G401 (cell line): ENCODE data around the gene CORO6. TPM values are rescaled to one million over a fixed set of nuclear protein-coding genes. Genes with fewer than 3 reads are reported as not detected.

Source experiments
- DNase-seq: peaks from one replicate; pipeline ENCODE4 v3.0.0-alpha.2; 2015; ENCODE audit warnings: low spot score
- in situ Hi-C: cut with HindIII; loops from 2 replicates; pipeline ENCODE4 v1.10.0; 2016; ENCODE audit warnings: low sequenced_read_pairs, mixed read lengths
- total RNA-seq: library from RNA; depleted of rRNA; stranded (reverse); fragments of >200 nt; shearing (Covaris generic); gene quantifications from 2 replicates; pipeline ENCODE4 v1.2.3, GENCODE V29; 2014

CORO6 gene
- total RNA-seq, 1 experiment from 2014 or later: 9.7 TPM

DNA sequence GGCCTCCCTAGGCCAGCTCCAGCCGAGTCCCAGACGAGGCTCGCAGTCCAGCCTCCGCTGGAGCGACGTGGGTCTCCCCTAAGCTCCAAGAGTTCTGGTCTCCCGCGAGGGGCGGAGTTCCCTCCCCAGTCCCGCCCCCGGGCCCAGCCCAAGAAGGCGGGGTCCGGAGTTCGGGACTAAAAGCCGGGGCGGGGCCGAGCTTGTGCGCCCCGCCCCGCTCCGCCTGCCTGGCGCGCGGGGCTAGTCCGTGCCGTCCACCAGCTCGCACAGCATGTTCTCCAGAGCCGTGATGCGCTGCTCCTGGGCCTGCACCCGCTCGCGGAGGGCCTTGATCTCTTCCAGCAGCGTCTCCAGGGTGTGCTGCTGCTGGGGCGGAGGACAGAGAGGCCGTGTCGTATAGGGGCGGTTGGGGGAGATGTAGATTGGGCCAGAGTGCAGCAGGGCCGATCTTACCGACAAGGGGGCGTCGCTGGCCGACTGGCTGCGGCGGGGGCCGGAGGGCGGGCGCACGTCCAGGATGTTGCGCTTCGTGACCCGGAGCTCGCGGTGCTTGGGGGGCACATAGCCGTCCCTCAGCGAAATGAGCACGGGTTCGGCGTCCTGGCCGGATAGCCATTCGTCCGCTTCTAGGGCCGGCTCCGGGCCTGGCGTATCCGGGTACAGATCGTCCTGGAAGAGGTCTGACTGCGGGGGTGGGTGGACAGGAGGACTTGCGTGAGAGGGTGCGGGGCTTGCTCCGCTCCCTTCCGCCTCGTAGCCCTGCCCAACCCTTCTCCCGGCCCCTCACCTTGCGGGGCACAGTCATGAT is 7.0 kb downstream of the CORO6 start:
- DNase-seq: peak; percentile 80
- in situ Hi-C loops: no loop called here

DNA sequence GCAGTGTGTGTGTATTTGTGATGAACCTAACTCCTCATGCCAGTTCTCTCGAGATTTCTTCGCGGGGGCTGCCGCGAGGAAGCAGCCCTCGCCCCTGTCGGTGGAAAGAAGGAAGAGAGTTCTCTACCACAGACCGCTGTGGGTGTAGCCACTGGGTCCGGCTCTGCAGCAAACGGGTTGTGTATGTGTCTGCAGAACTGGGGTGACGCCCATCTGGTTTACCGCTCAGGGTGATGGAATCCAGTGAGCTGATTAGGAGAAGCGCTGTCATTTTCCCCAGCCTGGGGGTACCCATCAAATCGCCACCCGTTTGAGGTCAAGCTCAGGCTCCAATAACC is 7.7 kb downstream of the CORO6 start:
- in situ Hi-C loops: no loop called here
- DNase-seq: no peak

DNA sequence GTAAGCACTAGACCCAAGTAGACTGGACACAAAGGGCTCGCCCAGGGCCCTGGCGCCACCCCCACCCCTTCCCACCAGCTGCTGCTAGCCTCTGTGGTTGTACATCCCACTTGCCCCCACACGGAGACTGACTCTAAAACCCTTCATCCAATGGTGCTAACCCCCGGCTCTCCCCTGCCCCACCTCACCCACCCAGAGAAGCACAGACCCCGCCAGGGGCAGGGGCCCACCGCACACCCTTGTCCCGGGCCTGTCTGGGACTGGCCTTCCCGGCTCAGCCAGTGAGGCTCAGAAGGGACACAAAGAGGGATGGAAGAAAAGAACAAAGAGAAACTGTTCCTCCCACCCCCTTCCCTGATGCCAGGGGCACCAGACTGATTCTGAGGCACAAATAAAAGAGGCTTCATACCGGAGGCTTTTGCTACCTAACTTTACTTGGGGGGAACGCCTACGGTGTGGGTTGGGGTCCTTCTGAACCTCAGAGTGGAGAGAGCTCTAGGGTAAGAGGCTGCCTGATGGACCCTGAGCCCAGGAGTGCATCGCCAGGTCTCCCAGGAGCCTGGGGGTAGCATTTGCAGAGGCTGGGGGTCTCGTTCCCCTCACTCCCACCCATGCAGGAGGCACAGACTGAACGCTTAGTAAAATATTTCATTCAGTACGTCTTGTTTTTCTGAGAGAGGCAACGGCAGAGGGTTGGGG is 8.2 kb downstream of the CORO6 start:
- no peak for DNase-seq
- in situ Hi-C loops: no loop called here

DNA sequence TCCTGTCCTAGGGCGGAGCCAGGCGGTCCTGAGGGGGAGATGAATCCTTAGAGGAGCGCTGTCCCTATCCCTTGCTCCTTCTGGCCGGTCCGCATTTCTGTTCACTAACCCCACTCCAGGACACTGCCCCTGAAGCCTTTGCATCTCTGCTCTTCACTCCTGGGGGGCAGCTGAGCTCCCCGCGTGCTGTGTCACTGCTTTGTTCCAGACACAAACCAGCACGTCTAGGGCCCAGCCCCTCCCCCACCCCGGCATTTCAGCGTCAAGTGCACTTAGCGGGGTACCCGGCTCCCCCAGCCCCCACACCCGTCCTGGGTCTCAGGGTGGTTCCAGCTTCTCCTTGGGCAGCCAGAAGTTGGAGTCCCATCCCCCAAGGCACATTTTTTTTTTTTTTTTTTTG is 8.9 kb downstream of the CORO6 start:
- DNase-seq: no peak
- in situ Hi-C loops: no loop called here

DNA sequence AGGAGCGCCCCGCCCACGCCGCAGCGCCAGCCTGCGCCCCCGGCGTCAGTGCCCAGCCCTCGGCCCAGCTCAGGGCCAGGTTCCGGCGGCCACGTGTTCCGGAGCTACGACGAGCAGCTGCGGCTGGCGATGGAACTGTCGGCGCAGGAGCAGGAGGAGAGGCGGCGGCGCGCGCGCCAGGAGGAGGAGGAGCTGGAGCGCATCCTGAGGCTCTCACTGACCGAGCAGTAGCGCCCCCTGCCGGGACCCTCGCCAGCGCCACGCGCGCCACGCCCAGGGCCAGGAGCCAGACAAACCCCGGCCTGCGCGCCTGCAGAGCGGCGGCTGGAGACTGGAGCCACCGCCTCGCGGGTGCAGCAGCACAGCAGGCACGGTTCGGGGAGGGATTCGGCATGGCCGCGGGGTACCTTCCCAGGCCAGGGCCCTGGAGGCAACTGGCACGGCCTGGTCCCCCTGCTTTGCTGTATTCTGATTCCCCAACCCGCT is 9.3 kb downstream of the CORO6 start:
- DNase-seq: peak; percentile 77
- in situ Hi-C loops: no loop called here

DNA sequence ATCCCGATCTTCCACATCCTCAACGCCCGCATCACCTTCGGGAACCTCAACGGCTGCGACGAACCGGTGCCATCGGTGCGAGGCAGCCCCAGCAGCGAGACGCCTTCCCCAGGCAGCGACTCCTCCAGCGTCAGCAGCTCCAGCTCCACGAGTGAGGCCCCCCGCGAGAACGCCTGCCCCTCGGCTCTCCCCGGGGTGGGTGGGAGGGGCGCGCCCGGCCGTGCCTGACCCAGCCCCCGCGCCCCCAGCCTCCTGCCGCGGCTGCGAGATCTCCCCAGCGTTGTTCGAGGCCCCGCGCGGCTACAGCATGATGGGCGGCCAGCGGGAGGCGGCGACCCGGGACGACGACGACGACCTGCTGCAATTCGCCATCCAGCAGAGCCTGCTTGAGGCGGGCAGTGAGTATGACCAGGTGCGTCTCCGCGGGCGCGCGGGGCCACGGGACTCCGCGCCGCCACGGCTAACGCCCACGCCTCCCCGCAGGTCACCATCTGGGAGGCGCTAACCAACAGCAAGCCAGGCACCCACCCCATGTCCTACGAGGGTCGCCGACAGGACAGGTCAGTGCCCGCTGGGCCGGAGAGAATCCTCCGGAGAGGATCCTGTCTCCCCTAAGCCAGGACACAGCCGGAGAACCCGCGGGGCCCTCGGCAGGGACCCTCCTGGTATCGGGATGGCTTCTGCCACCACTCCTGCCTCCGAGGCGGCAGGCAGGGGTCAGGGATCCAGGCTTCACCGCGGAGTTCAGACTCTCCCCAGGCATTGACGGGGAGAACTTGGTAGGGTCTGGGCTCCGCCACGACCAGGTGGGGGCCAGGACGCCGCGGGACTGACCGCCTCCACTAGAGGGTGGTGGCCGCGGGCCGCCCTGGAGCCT is 10.1 kb downstream of the CORO6 start:
- in situ Hi-C loops: no loop called here

DNA sequence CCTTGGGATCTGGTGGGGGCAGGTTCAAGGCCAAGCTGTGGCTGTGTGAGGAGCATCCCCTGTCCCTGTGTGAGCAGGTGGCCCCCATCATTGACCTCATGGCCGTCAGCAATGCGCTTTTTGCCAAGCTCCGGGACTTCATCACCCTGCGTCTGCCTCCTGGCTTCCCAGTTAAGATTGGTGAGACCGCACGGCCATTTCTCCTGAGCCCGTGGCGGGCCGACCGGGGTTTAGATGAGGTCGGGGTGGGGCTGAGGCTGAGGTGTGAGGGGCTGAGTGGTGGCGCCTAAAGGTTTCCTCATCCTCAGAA is 10.7 kb downstream of the CORO6 start:
- no peak for DNase-seq
- in situ Hi-C loops: no loop called here

More for the DNA sequence above, 10.1 kb downstream of the CORO6 start:
- DNase-seq: no peak

DNA sequence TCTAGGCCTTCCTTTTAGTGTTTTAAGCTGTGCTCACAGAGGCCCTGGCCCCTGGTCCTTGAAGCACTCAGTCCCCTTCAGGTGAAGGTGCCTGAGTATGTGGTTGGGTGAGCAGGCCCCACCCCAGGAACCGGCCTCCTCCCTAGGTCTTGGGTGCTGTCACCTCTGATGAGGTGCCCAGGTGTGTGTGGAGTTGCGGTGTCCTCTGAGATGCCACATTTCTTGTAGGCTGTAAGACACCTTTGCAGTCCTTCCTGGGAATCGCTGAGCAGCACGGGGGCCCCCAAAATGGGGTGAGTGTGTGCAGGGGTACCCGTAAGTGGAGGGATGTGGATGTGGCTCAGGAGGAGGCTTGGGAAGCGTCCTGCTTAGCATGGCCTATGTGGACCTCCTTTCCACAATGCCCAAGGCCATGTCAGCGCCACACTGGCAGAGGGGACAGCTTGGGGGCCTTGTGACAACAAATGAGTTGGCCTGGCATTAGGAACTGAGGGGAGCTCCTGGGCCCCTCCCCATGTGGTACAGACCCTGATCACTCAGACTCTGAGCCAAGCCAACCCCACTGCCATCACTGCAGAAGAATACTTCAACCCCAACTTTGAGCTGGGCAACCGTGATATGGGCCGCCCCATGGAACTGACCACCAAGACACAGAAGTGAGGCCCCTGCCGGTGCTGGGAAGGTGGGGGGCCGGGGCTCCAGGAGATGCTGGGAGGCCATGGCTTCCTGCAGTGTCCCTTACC is 11.2 kb downstream of the CORO6 start:
- in situ Hi-C loops: no loop called here
- DNase-seq: no peak

DNA sequence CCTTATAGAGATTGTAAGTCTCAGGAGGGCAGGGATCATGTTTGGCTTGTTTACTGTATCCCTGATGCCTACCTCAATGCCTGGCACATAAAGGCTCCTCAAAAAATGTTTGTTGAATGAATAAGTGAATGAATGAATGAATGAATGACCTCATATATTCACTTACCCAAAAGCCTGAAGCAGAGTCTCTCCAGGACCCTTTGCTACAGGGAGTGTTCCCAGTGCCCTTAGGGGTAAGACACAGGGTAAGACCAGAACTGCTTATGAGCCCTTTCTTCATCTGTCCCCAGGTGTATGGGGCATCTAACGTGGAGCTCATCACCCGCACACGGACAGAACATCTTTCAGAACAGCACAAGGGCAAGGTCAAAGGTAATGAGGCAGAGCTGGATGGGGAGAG is 12.3 kb downstream of the CORO6 start:
- DNase-seq: no peak
- in situ Hi-C loops: no loop called here

DNA sequence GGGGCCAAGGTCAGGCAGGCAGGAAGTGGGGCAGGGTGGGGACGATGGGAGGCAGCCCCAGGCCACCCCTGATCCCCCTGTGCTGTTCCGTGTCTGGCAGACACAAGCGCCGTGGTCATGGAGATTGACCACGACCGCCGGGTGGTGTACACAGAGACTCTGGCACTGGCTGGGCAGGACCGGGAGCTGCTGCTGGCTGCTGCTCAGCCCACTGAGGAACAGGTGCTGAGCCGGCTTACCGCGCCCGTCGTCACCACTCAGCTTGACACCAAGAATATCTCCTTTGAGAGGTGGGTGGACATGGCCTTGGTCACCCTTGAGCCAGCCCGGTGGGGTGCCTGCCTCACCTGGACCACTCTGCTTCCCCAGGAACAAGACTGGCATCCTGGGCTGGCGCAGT is 13.7 kb downstream of the CORO6 start:
- DNase-seq: no peak
- in situ Hi-C loops: no loop called here

DNA sequence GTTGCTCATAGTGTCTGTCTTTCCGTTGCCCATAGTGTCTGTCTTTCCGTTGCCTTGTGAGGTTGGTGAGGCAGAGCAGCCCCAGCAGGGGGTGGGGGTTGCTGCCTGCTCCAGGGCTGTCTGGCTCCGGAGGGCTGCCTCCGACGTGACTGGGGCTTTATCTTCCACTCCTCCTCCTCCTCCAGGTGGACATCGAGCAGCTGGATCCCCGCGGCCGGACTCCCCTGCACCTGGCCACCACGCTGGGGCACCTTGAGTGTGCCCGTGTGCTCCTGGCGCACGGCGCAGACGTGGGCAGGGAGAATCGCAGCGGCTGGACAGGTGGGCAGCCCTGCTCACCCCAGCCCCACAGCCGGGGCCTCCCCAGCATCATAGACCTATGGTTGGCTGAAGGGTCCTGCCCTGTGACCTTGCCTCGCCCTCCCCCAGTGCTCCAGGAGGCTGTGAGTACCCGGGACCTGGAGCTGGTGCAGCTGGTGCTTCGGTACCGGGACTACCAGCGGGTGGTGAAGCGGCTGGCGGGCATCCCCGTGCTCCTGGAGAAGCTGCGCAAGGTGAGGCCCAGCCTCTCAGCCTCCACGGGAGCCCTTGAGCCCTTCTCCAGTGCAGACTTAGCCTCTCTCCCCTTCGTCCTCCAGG is 15.0 kb downstream of the CORO6 start:
- DNase-seq: no peak
- in situ Hi-C loops: no loop called here

DNA sequence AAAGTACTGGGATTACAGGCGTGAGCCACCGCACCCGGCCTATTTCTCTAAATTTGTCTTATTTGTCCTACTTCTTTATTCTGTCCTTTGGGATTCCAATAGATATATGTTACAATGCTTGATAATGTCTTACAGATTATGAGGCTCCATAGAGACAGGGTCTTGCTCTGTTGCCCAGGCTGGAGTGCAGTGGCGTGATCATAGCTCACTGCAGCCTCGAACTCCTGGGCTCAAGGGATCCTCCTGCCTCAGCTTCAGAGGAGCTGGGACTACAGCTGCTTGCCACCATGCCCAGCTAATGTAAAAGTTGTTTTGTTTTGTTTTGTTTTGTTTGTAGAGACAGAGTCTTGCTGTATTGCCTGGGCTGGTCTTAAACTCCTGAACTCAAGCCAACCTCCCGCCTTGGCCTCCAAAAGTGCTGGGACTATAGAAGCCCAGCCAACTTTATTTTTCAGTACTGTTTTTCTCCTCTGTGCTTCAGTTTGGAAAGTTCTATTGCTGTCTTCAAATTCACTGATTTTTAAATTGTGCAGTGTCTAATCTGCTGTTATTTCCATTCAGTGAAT is 19.5 kb downstream of the CORO6 start:
- no peak for DNase-seq
- in situ Hi-C loops: no loop called here

DNA sequence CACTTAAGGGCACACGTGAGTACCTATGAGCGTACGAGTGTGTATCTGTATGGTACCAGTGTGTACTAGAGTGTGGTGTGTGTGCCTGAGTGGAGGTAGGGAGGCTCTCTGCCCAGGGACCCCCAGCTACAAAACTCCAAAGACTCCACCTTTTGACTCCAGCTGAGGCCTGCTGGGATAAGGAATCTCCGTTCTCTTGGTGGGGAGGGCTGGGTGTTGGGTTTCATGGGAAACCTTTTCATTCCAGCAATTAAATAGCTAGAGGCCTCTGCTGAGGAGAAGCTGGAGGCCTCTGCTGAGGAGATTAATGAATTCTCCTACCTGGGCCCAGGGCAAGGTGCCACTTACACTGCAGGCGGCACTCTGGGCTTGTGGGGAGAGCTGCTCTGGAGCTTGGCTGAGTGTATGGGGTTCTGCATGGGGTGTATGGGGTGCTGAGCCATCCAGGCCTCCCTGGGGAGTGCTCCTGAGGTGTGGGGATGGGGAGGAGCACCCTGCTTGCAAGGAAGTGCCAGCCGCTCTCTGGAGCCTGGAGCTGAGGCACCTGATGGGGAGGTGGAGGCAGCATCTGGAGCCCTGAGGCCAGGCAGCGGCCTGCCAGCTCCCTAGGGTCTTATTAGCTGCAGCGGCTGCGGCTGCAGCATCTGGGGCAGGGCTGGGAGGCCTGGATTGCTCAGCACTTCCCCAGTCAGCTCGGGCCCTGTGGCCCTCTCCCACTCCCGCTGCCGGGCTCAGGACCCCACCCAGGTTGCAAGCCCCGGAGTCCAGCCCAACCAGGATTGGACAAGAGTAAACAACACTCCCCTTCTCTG is 25.1 kb downstream of the CORO6 start:
- in situ Hi-C loops: no loop called here
- DNase-seq: no peak

DNA sequence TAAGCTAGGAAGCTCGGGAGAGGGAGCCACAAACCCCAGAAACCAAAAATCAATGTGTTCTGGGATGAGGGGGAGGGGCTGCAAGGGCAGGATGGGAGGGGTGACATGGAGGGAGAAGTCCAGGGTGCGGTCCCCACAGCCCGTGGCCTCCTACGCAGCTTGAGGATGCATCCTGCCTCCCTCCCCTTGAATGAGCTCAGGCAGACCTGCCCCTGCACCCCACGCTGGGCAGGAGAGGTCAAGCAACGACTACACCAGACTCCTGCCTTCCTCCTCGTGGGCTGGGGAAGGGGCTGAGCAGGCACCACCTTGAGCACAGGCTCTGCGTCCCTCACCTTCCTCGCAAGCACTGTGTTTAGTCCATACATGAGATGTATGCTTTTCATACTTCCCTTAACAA is 25.9 kb downstream of the CORO6 start:
- no peak for DNase-seq
- in situ Hi-C loops: no loop called here

DNA sequence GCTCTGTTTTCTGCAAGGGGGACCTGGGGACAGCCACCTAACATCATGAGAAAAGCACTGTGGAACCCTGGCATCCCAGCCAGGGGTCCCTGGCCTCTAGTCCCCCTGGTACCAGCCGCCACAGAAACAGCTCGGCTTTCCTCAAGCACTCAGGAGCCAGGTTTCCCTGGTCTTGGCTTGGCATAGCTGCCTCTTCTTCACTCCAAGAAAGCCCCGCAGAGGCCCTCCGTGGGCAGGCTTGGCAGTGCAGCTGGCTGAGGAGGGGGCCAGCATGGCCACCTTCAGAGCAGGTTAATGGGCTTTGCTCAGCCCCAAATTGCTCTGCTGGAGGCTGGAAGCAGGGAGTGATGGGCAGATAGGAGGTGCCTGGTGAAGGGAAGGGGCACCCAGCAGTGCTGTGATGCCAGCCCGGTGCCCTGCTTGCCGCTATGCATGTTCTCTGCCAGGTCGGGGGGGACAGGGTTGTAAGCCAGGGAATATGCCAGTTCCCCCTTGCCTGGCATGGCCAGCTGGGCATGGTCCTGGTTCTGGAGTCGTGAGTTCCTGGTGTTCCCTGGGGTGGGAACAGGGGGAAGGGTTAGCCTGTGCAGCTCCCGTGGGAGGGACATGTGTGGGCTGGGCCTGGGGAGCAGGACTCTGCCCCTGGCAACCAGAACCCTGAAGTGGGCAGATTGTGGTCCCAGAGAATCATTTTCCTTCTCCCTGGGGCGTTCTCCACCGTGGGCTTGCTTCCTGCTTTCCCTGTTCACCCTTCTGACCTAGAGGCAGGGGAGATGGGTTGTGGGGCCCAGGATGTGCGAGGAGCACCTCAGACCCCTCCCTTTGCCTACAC is 26.6 kb downstream of the CORO6 start:
- in situ Hi-C loops: no loop called here
- DNase-seq: no peak

DNA sequence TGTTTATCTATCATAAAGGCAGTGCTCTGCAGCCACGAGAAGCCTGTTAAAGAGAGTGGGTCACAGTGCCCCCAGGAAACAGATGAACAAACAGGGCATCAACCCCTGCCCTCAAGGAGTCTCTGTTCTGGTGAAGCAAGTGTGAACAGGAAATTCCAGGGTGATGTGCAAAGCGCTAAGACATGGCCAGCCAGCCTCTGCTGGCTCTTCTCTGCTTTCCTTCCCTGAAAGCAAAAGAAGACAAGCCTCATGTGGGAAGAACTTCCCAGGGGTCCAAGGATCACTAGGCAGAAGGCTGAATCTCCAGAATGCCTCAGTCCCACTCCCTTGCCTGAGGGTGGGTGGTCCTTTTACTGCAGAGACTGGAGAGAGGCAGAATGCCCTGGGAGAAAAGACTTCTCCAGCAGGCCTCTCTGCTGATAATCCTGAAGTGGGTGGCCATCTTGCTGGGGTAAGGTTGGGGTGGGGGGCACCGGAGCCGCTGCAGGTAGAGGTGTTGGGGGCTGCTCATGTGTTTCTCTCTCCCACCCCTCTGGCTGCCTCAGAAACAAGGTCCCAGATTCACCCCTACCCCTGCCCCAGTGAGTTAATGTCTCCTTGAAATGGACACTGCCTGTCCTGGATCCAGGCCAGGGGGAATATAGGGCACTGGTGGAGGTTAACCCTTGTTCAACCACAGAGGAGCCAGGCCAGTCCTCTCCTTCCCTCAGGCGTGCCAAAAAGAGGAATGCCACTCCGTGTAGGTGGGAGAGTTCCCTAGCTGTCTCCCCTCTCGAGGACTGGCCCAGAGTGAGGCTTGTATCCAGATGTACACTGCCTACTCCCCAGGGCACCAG is 27.4 kb downstream of the CORO6 start:
- DNase-seq: no peak
- in situ Hi-C loops: no loop called here
